ENCODE measurements around the gene DGKE. TPM values are rescaled to one million over a fixed set of nuclear protein-coding genes. Genes with fewer than 3 reads are reported as not detected.

Gene DGKE
- total RNA-seq, 1 donor from 2014 or later, result 8.4 TPM

GRCh38 chr17:56801459-56802178 lies 32.3 kb upstream of the DGKE start:
- no peak for FAIRE-seq
- Histone ChIP-seq H3K27me3 (ENCODE audit: control insufficient read depth, insufficient read depth, low read length) (no peaks in the 10 kb centered on the region), H3K4me3 (ENCODE audit: low read depth, low read length) (no peak overlapping the region), H3K36me3 (ENCODE audit: control insufficient read depth, insufficient read depth, low read length) (no peaks in the 10 kb centered on the region)
- TF ChIP-seq, protein P1, sequence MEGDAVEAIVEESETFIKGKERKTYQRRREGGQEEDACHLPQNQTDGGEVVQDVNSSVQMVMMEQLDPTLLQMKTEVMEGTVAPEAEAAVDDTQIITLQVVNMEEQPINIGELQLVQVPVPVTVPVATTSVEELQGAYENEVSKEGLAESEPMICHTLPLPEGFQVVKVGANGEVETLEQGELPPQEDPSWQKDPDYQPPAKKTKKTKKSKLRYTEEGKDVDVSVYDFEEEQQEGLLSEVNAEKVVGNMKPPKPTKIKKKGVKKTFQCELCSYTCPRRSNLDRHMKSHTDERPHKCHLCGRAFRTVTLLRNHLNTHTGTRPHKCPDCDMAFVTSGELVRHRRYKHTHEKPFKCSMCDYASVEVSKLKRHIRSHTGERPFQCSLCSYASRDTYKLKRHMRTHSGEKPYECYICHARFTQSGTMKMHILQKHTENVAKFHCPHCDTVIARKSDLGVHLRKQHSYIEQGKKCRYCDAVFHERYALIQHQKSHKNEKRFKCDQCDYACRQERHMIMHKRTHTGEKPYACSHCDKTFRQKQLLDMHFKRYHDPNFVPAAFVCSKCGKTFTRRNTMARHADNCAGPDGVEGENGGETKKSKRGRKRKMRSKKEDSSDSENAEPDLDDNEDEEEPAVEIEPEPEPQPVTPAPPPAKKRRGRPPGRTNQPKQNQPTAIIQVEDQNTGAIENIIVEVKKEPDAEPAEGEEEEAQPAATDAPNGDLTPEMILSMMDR (IDR thresholded peaks at IDR 0.05; ENCODE audit: insufficient read depth, low read length, severe bottlenecking), result no peak
- DNase-seq (ENCODE audit: low read depth), result no peak

- TF ChIP-seq, protein P1 (IDR thresholded peaks at IDR 0.05; ENCODE audit: insufficient read depth, low read length, severe bottlenecking), result no peak
- DNase-seq (ENCODE audit: low read depth) (no peak), FAIRE-seq (no peak)
- H3K27me3 ChIP-seq (ENCODE audit: control insufficient read depth, insufficient read depth, low read length), result no peaks in the 10 kb centered on the region
- no peaks in the 10 kb centered on the region for H3K36me3 ChIP-seq (ENCODE audit: control insufficient read depth, insufficient read depth, low read length)
- H3K4me3 ChIP-seq (ENCODE audit: low read depth, low read length), result no peak overlapping the region
These were observed 30.9 kb upstream of the DGKE start for GRCh38 chr17:56803071-56803470.

GRCh38 chr17:56804454-56804853 lies 29.5 kb upstream of the DGKE start:
- FAIRE-seq (no peak), DNase-seq (ENCODE audit: low read depth) (no peak)
- TF ChIP-seq, protein P1 (IDR thresholded peaks at IDR 0.05; ENCODE audit: insufficient read depth, low read length, severe bottlenecking), result no peak
- Histone ChIP-seq H3K27me3 (ENCODE audit: control insufficient read depth, insufficient read depth, low read length) (no peaks in the 10 kb centered on the region), H3K36me3 (ENCODE audit: control insufficient read depth, insufficient read depth, low read length) (no peaks in the 10 kb centered on the region), H3K4me3 (ENCODE audit: low read depth, low read length) (no peak overlapping the region)

GRCh38 chr17:56806949-56807348 lies 27.0 kb upstream of the DGKE start:
- Histone ChIP-seq H3K4me3 (ENCODE audit: low read depth, low read length) (no peak overlapping the region), H3K36me3 (ENCODE audit: control insufficient read depth, insufficient read depth, low read length) (no peaks in the 10 kb centered on the region), H3K27me3 (ENCODE audit: control insufficient read depth, insufficient read depth, low read length) (no peaks in the 10 kb centered on the region)
- DNase-seq (ENCODE audit: low read depth) (no peak), FAIRE-seq (no peak)
- TF ChIP-seq, protein P1 (IDR thresholded peaks at IDR 0.05; ENCODE audit: insufficient read depth, low read length, severe bottlenecking), result no peak

GRCh38 chr17:56807723-56808122 lies 26.2 kb upstream of the DGKE start:
- FAIRE-seq (no peak), DNase-seq (ENCODE audit: low read depth) (no peak)
- no peaks in the 10 kb centered on the region for H3K27me3 ChIP-seq (ENCODE audit: control insufficient read depth, insufficient read depth, low read length)
- no peak overlapping the region for H3K4me3 ChIP-seq (ENCODE audit: low read depth, low read length)
- no peaks in the 10 kb centered on the region for H3K36me3 ChIP-seq (ENCODE audit: control insufficient read depth, insufficient read depth, low read length)
- TF ChIP-seq, protein P1 (IDR thresholded peaks at IDR 0.05; ENCODE audit: insufficient read depth, low read length, severe bottlenecking), result no peak

DNA sequence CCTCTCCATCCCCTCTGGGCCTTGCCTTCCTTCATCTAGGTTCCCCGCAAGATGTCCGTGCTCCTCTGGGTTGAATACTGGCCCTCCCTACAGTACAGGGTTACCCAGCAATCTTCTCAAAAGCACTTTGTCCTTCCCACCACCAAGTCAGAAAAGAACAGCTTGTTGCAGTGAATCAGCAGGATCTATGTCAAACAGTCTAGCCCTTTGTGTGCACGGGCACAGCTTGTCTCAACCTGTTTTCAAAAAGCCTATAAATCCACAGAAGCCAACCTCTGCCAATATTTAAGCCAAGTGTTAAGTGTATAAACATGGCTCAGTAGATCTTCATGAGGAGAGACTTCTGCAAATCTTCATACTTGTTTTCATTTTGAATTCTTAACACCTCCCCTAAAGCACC lies 25.4 kb upstream of the DGKE start:
- no peaks in the 10 kb centered on the region for H3K27me3 ChIP-seq (ENCODE audit: control insufficient read depth, insufficient read depth, low read length)
- DNase-seq (ENCODE audit: low read depth), result peak; percentile 93
- H3K36me3 ChIP-seq (ENCODE audit: control insufficient read depth, insufficient read depth, low read length), result no peaks in the 10 kb centered on the region
- H3K4me3 ChIP-seq (ENCODE audit: low read depth, low read length), result no peak overlapping the region
- FAIRE-seq, result peak; percentile 28
- TF ChIP-seq, protein P1 (IDR thresholded peaks at IDR 0.05; ENCODE audit: insufficient read depth, low read length, severe bottlenecking), result no peak

Data from bronchial epithelial cell (primary cell).